Subcutaneous adipose tissue (tissue), 4 donors: ENCODE measurements around the gene SYTL3. TPM values are rescaled to one million over a fixed set of nuclear protein-coding genes. Genes with fewer than 3 reads are reported as not detected.

Experiments
- total RNA-seq, 4 donors: library from RNA; depleted of rRNA; stranded (reverse); fragments of >200 nt; gene quantifications; one replicate each; pipeline ENCODE4 v1.1.0, GENCODE V29; 2016
- TF ChIP-seq, protein P1 (sequence below): fragments of 450-650 bp; IDR thresholded peaks from one replicate; pipeline ENCODE4 v1.5.1; 2016; ENCODE audit warnings: low read depth, mild to moderate bottlenecking, control low read depth, antibody characterized with exemption, moderate library complexity

SYTL3 gene
- total RNA-seq, 4 donors from 2014 or later: 1.3 to 18.2 (median 6.3) TPM

- TF ChIP-seq, protein P1, sequence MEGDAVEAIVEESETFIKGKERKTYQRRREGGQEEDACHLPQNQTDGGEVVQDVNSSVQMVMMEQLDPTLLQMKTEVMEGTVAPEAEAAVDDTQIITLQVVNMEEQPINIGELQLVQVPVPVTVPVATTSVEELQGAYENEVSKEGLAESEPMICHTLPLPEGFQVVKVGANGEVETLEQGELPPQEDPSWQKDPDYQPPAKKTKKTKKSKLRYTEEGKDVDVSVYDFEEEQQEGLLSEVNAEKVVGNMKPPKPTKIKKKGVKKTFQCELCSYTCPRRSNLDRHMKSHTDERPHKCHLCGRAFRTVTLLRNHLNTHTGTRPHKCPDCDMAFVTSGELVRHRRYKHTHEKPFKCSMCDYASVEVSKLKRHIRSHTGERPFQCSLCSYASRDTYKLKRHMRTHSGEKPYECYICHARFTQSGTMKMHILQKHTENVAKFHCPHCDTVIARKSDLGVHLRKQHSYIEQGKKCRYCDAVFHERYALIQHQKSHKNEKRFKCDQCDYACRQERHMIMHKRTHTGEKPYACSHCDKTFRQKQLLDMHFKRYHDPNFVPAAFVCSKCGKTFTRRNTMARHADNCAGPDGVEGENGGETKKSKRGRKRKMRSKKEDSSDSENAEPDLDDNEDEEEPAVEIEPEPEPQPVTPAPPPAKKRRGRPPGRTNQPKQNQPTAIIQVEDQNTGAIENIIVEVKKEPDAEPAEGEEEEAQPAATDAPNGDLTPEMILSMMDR: no peak
Observed at GRCh38 chr6:158633127-158633526, 16.7 kb upstream of the SYTL3 start.

- TF ChIP-seq, protein P1: no peak
Observed at GRCh38 chr6:158634695-158635426, 15.0 kb upstream of the SYTL3 start.

GRCh38 chr6:158635427-158636073 is 14.3 kb upstream of the SYTL3 start:
- TF ChIP-seq, protein P1: no peak

- TF ChIP-seq, protein P1: no peak
Observed at GRCh38 chr6:158636778-158637177, 13.1 kb upstream of the SYTL3 start.

DNA sequence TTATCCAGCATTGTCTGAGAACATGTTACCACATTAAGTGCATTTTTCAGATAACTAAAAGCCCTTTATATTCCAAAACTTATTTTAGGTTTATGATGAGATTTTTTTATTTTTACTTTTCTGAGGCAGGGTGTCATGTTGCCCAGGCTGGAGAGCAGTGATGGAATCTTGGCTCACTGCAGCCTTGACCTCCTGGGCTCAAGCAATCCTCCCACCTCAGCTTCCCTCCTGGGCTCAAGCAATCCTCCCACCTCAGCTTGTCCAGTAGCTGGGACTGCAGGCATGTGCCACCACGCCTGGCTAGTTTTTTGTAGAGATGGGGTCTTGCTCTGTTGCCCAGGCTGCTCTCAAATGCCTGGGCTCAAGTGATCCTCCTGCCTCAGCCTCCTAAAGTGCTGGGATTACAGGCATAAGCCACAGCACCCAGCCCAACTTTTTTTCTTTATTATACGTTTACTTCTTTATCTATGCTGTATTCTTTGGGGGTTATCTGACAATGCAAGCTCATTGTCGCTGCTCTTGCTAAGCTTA is 11.5 kb upstream of the SYTL3 start:
- TF ChIP-seq, protein P1: no peak

- TF ChIP-seq, protein P1: no peak
Observed at GRCh38 chr6:158639056-158639455, 10.8 kb upstream of the SYTL3 start.

DNA sequence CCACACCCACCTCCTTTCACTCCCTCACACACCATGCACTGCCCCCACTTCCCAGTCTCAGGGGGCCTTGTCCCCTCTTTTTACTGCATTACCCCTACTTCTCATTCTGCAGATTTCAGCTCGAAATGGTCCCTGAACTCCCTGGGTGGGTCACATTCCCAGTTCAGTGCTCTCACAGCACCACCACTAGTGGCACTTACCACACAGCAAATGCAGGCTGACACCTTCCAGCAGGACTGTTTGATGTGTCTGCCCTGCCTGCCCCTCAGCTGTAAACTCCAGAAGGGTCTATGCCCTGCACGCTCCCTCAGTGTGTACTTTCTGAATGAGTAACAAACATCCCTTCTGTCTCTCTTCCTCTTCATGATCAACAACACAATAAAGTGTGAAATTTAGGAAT is 9.3 kb upstream of the SYTL3 start:
- TF ChIP-seq, protein P1: no peak
